BJ (cell line): Measurements from ENCODE around the gene ARHGAP18. TPM values are rescaled to one million over a fixed set of nuclear protein-coding genes. Genes with fewer than 3 reads are reported as not detected.

Experiments used
- CTCF ChIA-PET: fragments of 350-600 bp; formaldehyde crosslinking; extraction: SDS; loops from one replicate; lab custom pipeline; 2021; ENCODE audit warnings: antibody characterized with exemption, inconsistent platforms; lab: Yijun Ruan, JAX
- POLR2A ChIA-PET: fragments of 300-600 bp; sonication (Branson Sonifier 250); formaldehyde crosslinking; extraction: SDS; loops from one replicate; lab custom pipeline; 2021; ENCODE audit warnings: antibody characterized with exemption; lab: Charles Lee
- DNase-seq: peaks from one replicate; pipeline ENCODE4 v3.0.0-alpha.2; 2011; ENCODE audit warnings: low read depth
- H3K27me3 ChIP-seq: 2 replicates; pipeline ENCODE4 v1.6.0; 2011; ENCODE audit warnings: low read length; ENCODE audit not compliant: control insufficient read depth, insufficient read depth
- H3K36me3 ChIP-seq: 2 replicates; pipeline ENCODE4 v1.5.1; 2011; ENCODE audit warnings: low read length; ENCODE audit not compliant: control insufficient read depth, insufficient read depth
- H3K4me3 ChIP-seq: 2 replicates; pipeline ENCODE4 v1.5.1; 2011; ENCODE audit warnings: low read depth, mild to moderate bottlenecking, control low read depth, low read length
- CTCF ChIP-seq: IDR thresholded peaks from 2 replicates; pipeline ENCODE4 v1.5.1; 2011; ENCODE audit warnings: low read depth, mild to moderate bottlenecking, control low read depth, inconsistent platforms, low read length, moderate library complexity; ENCODE audit not compliant: insufficient read depth
- polyA plus RNA-seq: library from polyadenylated mRNA; depleted of rRNA; stranded (reverse); fragments of >200 nt; gene quantifications from 2 replicates; pipeline ENCODE4 v1.2.3, GENCODE V29; 2011

Gene ARHGAP18
- polyA plus RNA-seq, 1 experiment: 9.8 TPM

GRCh38 chr6:129655334-129655733 is 54.6 kb downstream of the ARHGAP18 start:
- no peak for DNase-seq
- H3K27me3 ChIP-seq: no peaks in the 10 kb centered on the region
- H3K36me3 ChIP-seq: no peaks in the 10 kb centered on the region
- CTCF ChIA-PET: no interaction called here
- H3K4me3 ChIP-seq: no peak overlapping the region
- TF ChIP-seq CTCF: no peak
- POLR2A ChIA-PET: no interaction called here

GRCh38 chr6:129653746-129654145 is 56.2 kb downstream of the ARHGAP18 start:
- CTCF ChIA-PET: interaction anchor here (1.2 kb wide), 1 partner anchor 95 kb away, joined by 3 read pairs; no protein-coding TSS in a partner anchor
- POLR2A ChIA-PET: no interaction called here
- Histone ChIP-seq H3K36me3 (no peaks in the 10 kb centered on the region), H3K4me3 (no peak overlapping the region), H3K27me3 (no peaks in the 10 kb centered on the region)
- TF ChIP-seq CTCF: no peak
- DNase-seq: no peak

GRCh38 chr6:129653229-129653628 is 56.7 kb downstream of the ARHGAP18 start:
- no peaks in the 10 kb centered on the region for H3K27me3 ChIP-seq
- ChIA-PET CTCF (interaction anchor here (1.2 kb wide), 1 partner anchor 95 kb away, joined by 3 read pairs; no protein-coding TSS in a partner anchor), POLR2A (no interaction called here)
- H3K4me3 ChIP-seq: no peak overlapping the region
- no peaks in the 10 kb centered on the region for H3K36me3 ChIP-seq
- no peak for TF ChIP-seq CTCF
- DNase-seq: no peak

- no peak for TF ChIP-seq CTCF
- CTCF ChIA-PET: no interaction called here
- POLR2A ChIA-PET: no interaction called here
- Histone ChIP-seq H3K27me3 (no peaks in the 10 kb centered on the region), H3K4me3 (no peak overlapping the region), H3K36me3 (no peaks in the 10 kb centered on the region)
- DNase-seq: no peak
Measured at GRCh38 chr6:129651291-129651691, 58.7 kb downstream of the ARHGAP18 start.

- H3K27me3 ChIP-seq: no peaks in the 10 kb centered on the region
- TF ChIP-seq CTCF: no peak
- ChIA-PET CTCF (no interaction called here), POLR2A (no interaction called here)
- no peak for DNase-seq
- H3K36me3 ChIP-seq: no peaks in the 10 kb centered on the region
- no peak overlapping the region for H3K4me3 ChIP-seq
Measured at GRCh38 chr6:129648819-129649491, 61.0 kb downstream of the ARHGAP18 start.
